A673 (cell line): Measurements from ENCODE around the gene KAT2A. TPM values are rescaled to one million over a fixed set of nuclear protein-coding genes. Genes with fewer than 3 reads are reported as not detected.

Source experiments
- BruUV-seq: library from RNA; stranded (reverse); fragments of 400-500 nt; replicated peaks from 2 replicates; lab custom pipeline; 2021; lab: Mats Ljungman, UMichigan
- CTCF ChIA-PET: fragments of 300-600 bp; sonication (Branson Sonifier 250); formaldehyde crosslinking; loops from one replicate; lab custom pipeline; 2022; ENCODE audit warnings: antibody characterized with exemption; lab: Charles Lee
- POLR2A ChIA-PET: fragments of 300-600 bp; sonication (Branson Sonifier 250); formaldehyde crosslinking; loops from one replicate; lab custom pipeline; 2022; ENCODE audit warnings: antibody characterized with exemption; ENCODE audit not compliant: low non-redundant PET; lab: Charles Lee
- DNase-seq: peaks from one replicate; pipeline ENCODE4 v3.0.0-alpha.2; 2015; ENCODE audit warnings: low spot score
- H3K27ac ChIP-seq: fragments of 200-600 bp; sonication (generic); 2 replicates; pipeline ENCODE4 v1.5.1; 2016; ENCODE audit warnings: mixed run types, low read depth, mild to moderate bottlenecking, mixed read lengths, antibody characterized with exemption, low read length; ENCODE audit not compliant: poor library complexity, severe bottlenecking
- H3K27me3 ChIP-seq: fragments of 200-600 bp; sonication (generic); replicated peaks from 2 replicates; pipeline ENCODE4 v1.6.1; 2017; ENCODE audit warnings: mixed run types, low read depth, mild to moderate bottlenecking, mixed read lengths, antibody characterized with exemption, low read length; ENCODE audit not compliant: insufficient read depth, poor library complexity
- H3K36me3 ChIP-seq: fragments of 200-600 bp; sonication (generic); 2 replicates; pipeline ENCODE4 v1.6.1; 2016; ENCODE audit warnings: mixed run types, mild to moderate bottlenecking, mixed read lengths, antibody characterized with exemption, low read length; ENCODE audit not compliant: insufficient read depth, poor library complexity, severe bottlenecking
- H3K4me1 ChIP-seq: fragments of 200-600 bp; sonication (generic); 2 replicates; pipeline ENCODE4 v1.6.1; 2017; ENCODE audit warnings: mixed run types, mild to moderate bottlenecking, mixed read lengths, antibody characterized with exemption, low read length; ENCODE audit not compliant: insufficient read depth, poor library complexity, severe bottlenecking
- H3K4me3 ChIP-seq: fragments of 200-600 bp; sonication (generic); 2 replicates; pipeline ENCODE4 v1.5.1; 2016; ENCODE audit warnings: low read depth, mixed run types, mild to moderate bottlenecking, mixed read lengths, low read length; ENCODE audit not compliant: poor library complexity, severe bottlenecking
- H3K9me3 ChIP-seq: fragments of 200-600 bp; sonication (generic); 2 replicates; pipeline ENCODE4 v1.6.1; 2016; ENCODE audit warnings: mixed run types, low read depth, mild to moderate bottlenecking, mixed read lengths, antibody characterized with exemption, low read length; ENCODE audit not compliant: poor library complexity, severe bottlenecking
- CTCF ChIP-seq: fragments of 300-800, 200-600 bp; sonication (generic); conservative IDR thresholded peaks from 2 replicates; pipeline ENCODE4 v1.5.1; 2017; ENCODE audit warnings: low read depth, mild to moderate bottlenecking, antibody characterized with exemption, low read length, moderate library complexity, mixed read lengths
- EZH2 ChIP-seq: fragments of 200-600 bp; sonication (generic); IDR thresholded peaks from 2 replicates; pipeline ENCODE4 v1.6.1; 2017; ENCODE audit warnings: borderline replicate concordance, low read depth, mild to moderate bottlenecking, mixed read lengths, antibody characterized with exemption, low read length; ENCODE audit not compliant: poor library complexity, severe bottlenecking
- intact Hi-C: fragments of 100-400 bp; cut with micrococcal nuclease; formaldehyde crosslinking; loops from one replicate; pipeline ENCODE4 v1.10.0; 2022; ENCODE audit not compliant: unreplicated experiment
- total RNA-seq: library from RNA; stranded (reverse); gene quantifications from 2 replicates; pipeline ENCODE4 v1.2.3, GENCODE V29; 2021

The KAT2A gene
- total RNA-seq, 1 experiment from 2014 or later, result 30.3 TPM

DNA sequence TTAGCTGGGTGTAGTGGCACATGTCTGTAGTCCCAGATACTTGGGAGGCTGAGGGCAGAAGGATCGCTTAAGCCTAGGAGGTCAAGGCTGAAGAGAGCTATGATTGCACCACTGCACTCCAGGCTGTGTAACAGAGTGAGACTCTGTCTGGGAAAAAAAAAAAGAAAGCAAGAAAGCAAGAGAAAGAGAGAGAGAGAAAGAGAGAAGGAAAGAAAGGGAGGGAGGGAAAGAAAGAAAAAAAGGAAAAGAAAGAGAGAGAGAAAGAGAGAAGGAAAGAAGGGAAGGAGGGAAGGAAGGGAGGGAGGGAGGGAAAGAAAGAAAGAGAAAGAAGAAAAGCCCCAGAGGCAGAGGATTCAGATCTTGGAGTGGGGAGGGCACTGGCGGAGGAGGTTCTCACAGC lies 15.2 kb downstream of the KAT2A start:
- POLR2A ChIA-PET, result interaction anchor here (0.6 kb wide), 1 partner anchor 107 kb away, joined by 6 read pairs; no protein-coding TSS in a partner anchor
- intact Hi-C loops, result no loop called here
- H3K4me3 ChIP-seq, result no peak overlapping the region
- H3K36me3 ChIP-seq, result no peaks in the 10 kb centered on the region
- no peak for TF ChIP-seq EZH2
- TF ChIP-seq CTCF, result no peak
- no peaks in the 10 kb centered on the region for H3K9me3 ChIP-seq
- H3K27me3 ChIP-seq, result no peaks in the 10 kb centered on the region
- BruUV-seq, result no TSS peak
- no peak overlapping the region for H3K27ac ChIP-seq
- DNase-seq, result no peak
- CTCF ChIA-PET, result no interaction called here
- H3K4me1 ChIP-seq, result no peaks in the 10 kb centered on the region

GRCh38 chr17:42104264-42104663 lies 16.9 kb downstream of the KAT2A start:
- intact Hi-C loops, result no loop called here
- Histone ChIP-seq H3K36me3 (no peaks in the 10 kb centered on the region), H3K9me3 (no peaks in the 10 kb centered on the region), H3K4me1 (no peaks in the 10 kb centered on the region), H3K27me3 (no peaks in the 10 kb centered on the region), H3K27ac (no peak overlapping the region), H3K4me3 (no peak overlapping the region)
- POLR2A ChIA-PET, result no interaction called here
- CTCF ChIA-PET, result no interaction called here
- no TSS peak for BruUV-seq
- DNase-seq, result no peak
- TF ChIP-seq EZH2, result no peak
- no peak for TF ChIP-seq CTCF

- TF ChIP-seq EZH2 (no peak), CTCF (no peak)
- POLR2A ChIA-PET, result no interaction called here
- H3K27me3 ChIP-seq, result no peaks in the 10 kb centered on the region
- intact Hi-C loops, result no loop called here
- no TSS peak for BruUV-seq
- CTCF ChIA-PET, result interaction anchor here (0.6 kb wide), 1 partner anchor 79 kb away, joined by 5 read pairs; no protein-coding TSS in a partner anchor
- no peaks in the 10 kb centered on the region for H3K4me1 ChIP-seq
- H3K27ac ChIP-seq, result no peak overlapping the region
- no peak for DNase-seq
- H3K36me3 ChIP-seq, result no peaks in the 10 kb centered on the region
- H3K4me3 ChIP-seq, result no peak overlapping the region
- H3K9me3 ChIP-seq, result no peaks in the 10 kb centered on the region
Observed at GRCh38 chr17:42103221-42103954, 17.8 kb downstream of the KAT2A start.
